ENCODE measurements around the gene OR10AG1. TPM values are rescaled to one million over a fixed set of nuclear protein-coding genes. Genes with fewer than 3 reads are reported as not detected.

Gene OR10AG1, protein sequence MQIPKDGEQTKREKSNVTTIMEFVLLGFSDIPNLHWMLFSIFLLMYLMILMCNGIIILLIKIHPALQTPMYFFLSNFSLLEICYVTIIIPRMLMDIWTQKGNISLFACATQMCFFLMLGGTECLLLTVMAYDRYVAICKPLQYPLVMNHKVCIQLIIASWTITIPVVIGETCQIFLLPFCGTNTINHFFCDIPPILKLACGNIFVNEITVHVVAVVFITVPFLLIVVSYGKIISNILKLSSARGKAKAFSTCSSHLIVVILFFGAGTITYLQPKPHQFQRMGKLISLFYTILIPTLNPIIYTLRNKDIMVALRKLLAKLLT
- polyA plus RNA-seq (2012; ENCODE audit: insufficient read length, low read depth), result not detected

DNA sequence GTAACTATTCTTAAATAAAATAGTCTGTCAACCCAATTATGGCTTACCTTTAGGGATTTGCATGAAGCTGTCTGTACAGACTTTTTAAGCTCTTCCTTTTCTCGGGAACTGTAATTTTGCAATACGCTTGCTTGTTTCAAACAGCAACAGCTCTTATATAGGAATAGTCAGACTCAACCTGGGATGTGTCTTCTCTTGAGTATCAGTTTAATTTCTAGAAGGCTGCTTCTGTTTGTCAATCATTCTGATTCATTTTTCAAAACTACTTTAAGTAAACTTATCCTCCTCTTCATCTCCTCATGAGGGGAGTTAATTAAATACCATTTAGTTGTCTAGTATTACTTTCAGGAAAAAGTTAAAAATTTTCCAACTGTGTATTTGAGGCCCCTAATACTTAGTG is at the start of gene OR10AG1:
Gene OR10AG1, minus strand, starts transcription at position 101 of the 400 bp plus-strand sequence. Its CDS starts 38 bp downstream, at position 63.
- TF ChIP-seq, protein P1, sequence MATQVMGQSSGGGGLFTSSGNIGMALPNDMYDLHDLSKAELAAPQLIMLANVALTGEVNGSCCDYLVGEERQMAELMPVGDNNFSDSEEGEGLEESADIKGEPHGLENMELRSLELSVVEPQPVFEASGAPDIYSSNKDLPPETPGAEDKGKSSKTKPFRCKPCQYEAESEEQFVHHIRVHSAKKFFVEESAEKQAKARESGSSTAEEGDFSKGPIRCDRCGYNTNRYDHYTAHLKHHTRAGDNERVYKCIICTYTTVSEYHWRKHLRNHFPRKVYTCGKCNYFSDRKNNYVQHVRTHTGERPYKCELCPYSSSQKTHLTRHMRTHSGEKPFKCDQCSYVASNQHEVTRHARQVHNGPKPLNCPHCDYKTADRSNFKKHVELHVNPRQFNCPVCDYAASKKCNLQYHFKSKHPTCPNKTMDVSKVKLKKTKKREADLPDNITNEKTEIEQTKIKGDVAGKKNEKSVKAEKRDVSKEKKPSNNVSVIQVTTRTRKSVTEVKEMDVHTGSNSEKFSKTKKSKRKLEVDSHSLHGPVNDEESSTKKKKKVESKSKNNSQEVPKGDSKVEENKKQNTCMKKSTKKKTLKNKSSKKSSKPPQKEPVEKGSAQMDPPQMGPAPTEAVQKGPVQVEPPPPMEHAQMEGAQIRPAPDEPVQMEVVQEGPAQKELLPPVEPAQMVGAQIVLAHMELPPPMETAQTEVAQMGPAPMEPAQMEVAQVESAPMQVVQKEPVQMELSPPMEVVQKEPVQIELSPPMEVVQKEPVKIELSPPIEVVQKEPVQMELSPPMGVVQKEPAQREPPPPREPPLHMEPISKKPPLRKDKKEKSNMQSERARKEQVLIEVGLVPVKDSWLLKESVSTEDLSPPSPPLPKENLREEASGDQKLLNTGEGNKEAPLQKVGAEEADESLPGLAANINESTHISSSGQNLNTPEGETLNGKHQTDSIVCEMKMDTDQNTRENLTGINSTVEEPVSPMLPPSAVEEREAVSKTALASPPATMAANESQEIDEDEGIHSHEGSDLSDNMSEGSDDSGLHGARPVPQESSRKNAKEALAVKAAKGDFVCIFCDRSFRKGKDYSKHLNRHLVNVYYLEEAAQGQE (IDR thresholded peaks at IDR 0.05; ENCODE audit: insufficient read depth in 1 of 2, low read depth in 2 of 2, low read length in 2 of 2), result no peak
- TF ChIP-seq TAF1 (IDR thresholded peaks at IDR 0.05; ENCODE audit: borderline replicate concordance, insufficient read depth, low read length) (no peak), FOXP2 (optimal IDR thresholded peaks at IDR 0.05; ENCODE audit: borderline replicate concordance, extremely low read depth, extremely low read length, insufficient read depth) (no peak), POLR2AphosphoS5 (IDR thresholded peaks at IDR 0.05; ENCODE audit: low read depth, low read length) (no peak), SIN3A (IDR thresholded peaks at IDR 0.05; ENCODE audit: borderline replicate concordance, insufficient read depth, low read length) (no peak)

DNA sequence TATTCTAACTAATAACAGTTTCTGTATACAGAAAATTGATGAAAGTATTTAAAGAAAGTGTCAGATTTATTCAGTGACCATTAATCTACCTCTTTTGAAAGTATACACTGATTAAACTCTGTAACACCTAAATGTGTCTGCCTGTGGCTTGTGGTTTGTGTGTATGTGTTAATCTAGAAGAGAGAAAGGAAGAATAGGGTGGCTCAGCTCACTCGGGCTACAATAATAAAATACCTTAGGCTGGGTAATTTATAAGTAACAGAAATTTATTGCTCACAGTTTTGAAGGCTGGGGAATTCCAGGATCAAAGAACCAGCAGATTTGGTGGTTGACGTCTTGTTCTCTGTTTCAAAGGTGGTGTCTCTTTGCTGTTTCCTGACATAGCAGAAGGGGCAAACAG is 44.1 kb upstream of the OR10AG1 start:
- TF ChIP-seq FOXP2 (optimal IDR thresholded peaks at IDR 0.05; ENCODE audit: borderline replicate concordance, extremely low read depth, extremely low read length, insufficient read depth), result no peak
- no peak for TF ChIP-seq TAF1 (IDR thresholded peaks at IDR 0.05; ENCODE audit: borderline replicate concordance, insufficient read depth, low read length)
- no peak for TF ChIP-seq SIN3A (IDR thresholded peaks at IDR 0.05; ENCODE audit: borderline replicate concordance, insufficient read depth, low read length)
- no peak for TF ChIP-seq POLR2AphosphoS5 (IDR thresholded peaks at IDR 0.05; ENCODE audit: low read depth, low read length)
- TF ChIP-seq, protein P1 (IDR thresholded peaks at IDR 0.05; ENCODE audit: insufficient read depth in 1 of 2, low read depth in 2 of 2, low read length in 2 of 2), result no peak

DNA sequence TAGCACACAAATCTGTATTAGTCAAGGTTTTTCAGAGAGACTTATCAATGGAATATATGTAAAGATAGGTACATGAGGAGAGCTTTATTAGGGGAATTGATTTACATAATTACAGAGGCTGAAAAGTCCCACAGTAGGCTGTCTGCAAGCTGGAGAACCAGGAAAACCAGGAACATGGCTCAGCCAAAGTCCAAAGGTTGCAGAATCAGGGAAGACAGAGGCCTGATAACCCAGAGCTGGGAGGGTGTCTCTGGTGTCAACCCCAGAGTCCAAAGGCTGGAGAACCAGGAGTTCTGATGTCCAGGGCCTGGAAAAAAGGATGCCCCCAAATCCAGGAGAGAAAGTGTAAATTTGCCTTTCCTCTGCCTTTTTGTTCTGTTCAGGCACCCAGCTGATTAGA is 41.0 kb upstream of the OR10AG1 start:
- TF ChIP-seq, protein P1 (IDR thresholded peaks at IDR 0.05; ENCODE audit: insufficient read depth in 1 of 2, low read depth in 2 of 2, low read length in 2 of 2), result no peak
- TF ChIP-seq FOXP2 (optimal IDR thresholded peaks at IDR 0.05; ENCODE audit: borderline replicate concordance, extremely low read depth, extremely low read length, insufficient read depth), result no peak
- TF ChIP-seq TAF1 (IDR thresholded peaks at IDR 0.05; ENCODE audit: borderline replicate concordance, insufficient read depth, low read length), result no peak
- TF ChIP-seq POLR2AphosphoS5 (IDR thresholded peaks at IDR 0.05; ENCODE audit: low read depth, low read length), result no peak
- no peak for TF ChIP-seq SIN3A (IDR thresholded peaks at IDR 0.05; ENCODE audit: borderline replicate concordance, insufficient read depth, low read length)

DNA sequence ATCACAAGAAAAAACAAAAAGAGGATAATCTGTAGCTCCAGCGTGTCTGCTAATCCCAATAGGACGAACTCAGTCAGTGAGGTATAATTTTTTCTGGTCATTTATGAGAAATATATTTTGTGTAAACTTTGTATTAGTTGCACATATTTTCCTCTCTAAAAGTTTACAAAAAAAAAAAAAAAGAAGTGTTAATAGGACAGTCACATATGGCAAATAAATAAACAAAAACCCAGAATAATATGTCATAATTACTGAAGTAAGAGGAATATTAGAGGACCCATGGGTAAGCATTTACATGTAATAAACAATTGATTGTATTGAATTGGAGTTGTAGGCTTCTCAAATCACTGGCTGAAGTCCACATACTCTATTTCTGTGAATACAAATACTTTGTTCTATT is 24.8 kb upstream of the OR10AG1 start, which contains the start of gene OR5F1:
Gene OR5F1, minus strand, starts transcription at position 101 of the 400 bp plus-strand sequence. Its CDS starts 0 bp downstream, at position 101.
- TF ChIP-seq POLR2AphosphoS5 (IDR thresholded peaks at IDR 0.05; ENCODE audit: low read depth, low read length) (no peak), SIN3A (IDR thresholded peaks at IDR 0.05; ENCODE audit: borderline replicate concordance, insufficient read depth, low read length) (no peak), FOXP2 (optimal IDR thresholded peaks at IDR 0.05; ENCODE audit: borderline replicate concordance, extremely low read depth, extremely low read length, insufficient read depth) (no peak), TAF1 (IDR thresholded peaks at IDR 0.05; ENCODE audit: borderline replicate concordance, insufficient read depth, low read length) (no peak)
- TF ChIP-seq, protein P1 (IDR thresholded peaks at IDR 0.05; ENCODE audit: insufficient read depth in 1 of 2, low read depth in 2 of 2, low read length in 2 of 2), result no peak
